HG03469 (cell line): ENCODE results near the gene FAM24B.

Experiments used
- ATAC-seq: cut with Tn5 transposase; IDR thresholded peaks from one replicate; pipeline ENCODE4 v1.9.1; 2021; ENCODE audit warnings: mild to moderate bottlenecking, moderate library complexity, moderate number of reproducible peaks; ENCODE audit not compliant: unreplicated experiment

Gene FAM24B

GRCh38 chr10:122828716-122829255 is 50.6 kb downstream of the FAM24B start:
- ATAC-seq, result no peak

GRCh38 chr10:122827302-122827701 is 52.1 kb downstream of the FAM24B start:
- ATAC-seq, result no peak

DNA sequence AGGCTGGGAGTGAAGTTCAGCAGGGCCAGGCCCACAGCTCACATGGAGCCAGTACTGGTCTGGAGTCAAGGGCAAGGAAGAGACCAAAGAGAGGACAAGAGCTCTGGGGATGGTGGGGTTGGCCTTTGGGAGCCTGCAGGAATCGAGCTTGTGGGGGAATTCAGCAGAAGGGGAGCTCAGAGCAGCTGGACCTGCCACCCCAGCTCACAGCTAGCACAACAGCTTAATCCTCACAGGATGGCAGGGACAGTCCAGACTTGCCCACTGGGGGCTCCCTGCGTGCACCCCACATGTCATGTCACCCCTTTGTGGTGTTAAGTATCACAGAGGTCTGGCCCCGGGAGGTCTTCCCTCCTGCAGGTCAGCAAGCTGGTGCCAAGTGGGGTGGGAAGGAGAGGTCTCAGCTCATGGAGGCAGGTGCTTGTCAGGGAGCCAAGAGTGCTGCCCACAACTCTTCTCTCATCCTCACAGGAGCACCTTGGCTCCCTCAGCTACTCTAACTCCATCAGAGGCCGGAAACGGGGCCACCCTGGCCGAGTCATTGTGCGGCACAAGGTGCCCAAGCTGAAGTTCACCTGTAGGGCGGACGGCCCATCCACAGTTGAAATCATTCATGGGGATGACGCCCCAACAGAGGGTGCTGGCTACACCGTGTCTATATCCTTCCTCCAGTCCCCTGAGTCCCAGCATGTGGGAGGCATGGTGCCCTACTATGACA is 56.2 kb downstream of the FAM24B start:
- ATAC-seq, result no peak

- no peak for ATAC-seq
These were observed 57.6 kb downstream of the FAM24B start for GRCh38 chr10:122821808-122822207.

DNA sequence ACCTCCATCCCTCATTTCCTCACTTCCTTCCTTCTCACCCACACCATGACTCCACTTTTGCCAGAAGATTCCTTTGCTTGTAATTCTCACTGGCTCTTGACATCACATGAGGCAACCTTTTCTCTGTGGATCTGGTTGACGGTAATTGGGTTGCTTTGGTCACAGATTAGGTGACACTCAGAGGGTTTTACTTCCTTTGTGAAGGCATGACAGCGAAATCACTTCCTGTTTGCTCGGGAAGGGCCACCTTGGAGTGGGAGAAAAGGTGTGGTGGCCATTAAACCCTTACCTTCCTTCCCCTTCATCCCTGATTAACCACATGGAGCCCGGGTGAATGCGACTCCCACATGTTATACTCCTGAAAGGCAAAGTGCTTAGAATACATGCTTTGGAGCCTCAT is 63.9 kb downstream of the FAM24B start:
- no peak for ATAC-seq

- no peak for ATAC-seq
These were observed 64.9 kb downstream of the FAM24B start for GRCh38 chr10:122814493-122814892.

DNA sequence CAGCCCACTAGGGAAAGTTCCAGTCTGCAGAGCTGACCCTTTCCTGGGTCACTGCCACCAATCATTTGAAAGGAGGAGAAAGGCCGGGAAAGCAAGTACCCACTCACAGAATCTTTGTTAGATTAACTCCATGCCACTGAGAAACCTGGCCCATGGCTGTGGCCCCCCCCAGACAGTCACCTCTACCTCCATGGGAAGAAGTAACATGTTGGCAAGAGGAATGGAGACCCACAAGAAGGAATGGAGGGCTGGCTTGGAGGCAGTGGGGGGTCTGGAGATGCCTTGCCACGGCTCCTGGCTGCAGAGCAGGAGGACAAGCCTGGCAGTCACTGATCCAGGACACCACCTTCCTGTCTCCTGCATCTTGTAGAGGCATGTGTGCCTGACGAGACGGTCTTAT is 66.6 kb downstream of the FAM24B start:
- ATAC-seq, result no peak

DNA sequence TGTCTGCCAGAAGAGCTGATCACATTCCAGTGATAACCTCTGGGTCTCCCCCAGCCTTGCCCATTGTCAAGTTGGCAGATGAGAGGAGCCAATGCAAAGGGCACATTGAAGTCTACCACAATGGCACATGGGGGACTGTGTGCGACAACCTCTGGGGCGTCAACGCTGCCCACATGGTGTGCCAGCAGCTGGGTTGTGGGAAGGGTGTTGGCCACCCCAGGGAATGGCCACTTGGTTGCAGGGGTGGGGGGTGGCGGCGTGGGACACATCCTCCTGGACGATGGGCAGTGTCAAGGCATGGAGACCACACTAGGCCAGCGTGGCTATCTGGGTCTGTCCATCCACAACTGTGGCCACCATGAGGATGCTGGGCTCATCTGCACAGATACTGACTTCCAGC is 77.1 kb downstream of the FAM24B start:
- ATAC-seq, result no peak
